MG63 (cell line): ENCODE data around the gene DYNLL2. TPM values are rescaled to one million over a fixed set of nuclear protein-coding genes. Genes with fewer than 3 reads are reported as not detected.
A peak's percentile ranks its signal among the peaks of the same experiment; 100 is the strongest.
"Not testable (repeated sequence)": the region's sequence is repeated elsewhere in the genome, so short reads cannot be mapped to it uniquely, and the experiment has no call there.

Experiments used
- DNase-seq: peaks from one replicate; pipeline ENCODE4 v3.0.0-alpha.2; 2020
- H3K27me3 ChIP-seq: fragments of 250-450 bp; sonication (Bioruptor Pico); 2 replicates; pipeline ENCODE4 v1.5.1; 2020; ENCODE audit warnings: mild to moderate bottlenecking, moderate library complexity
- H3K36me3 ChIP-seq: fragments of 250-450 bp; sonication (Bioruptor Pico); 2 replicates; pipeline ENCODE4 v1.5.1; 2020; ENCODE audit warnings: mild to moderate bottlenecking, moderate library complexity
- H3K4me3 ChIP-seq: fragments of 250-450 bp; sonication (Bioruptor Pico); 2 replicates; pipeline ENCODE4 v1.5.1; 2020; ENCODE audit warnings: mild to moderate bottlenecking, moderate library complexity
- H3K9me3 ChIP-seq: fragments of 250-450 bp; sonication (Bioruptor Pico); 2 replicates; pipeline ENCODE4 v1.5.1; 2020; ENCODE audit warnings: mild to moderate bottlenecking, moderate library complexity
- total RNA-seq: library from RNA; depleted of rRNA; stranded (reverse); fragments of >200 nt; shearing (Covaris generic); gene quantifications from 2 replicates; pipeline ENCODE4 v1.2.3, GENCODE V29; 2014; ENCODE audit warnings: low replicate concordance

DYNLL2 gene
- total RNA-seq, 1 experiment from 2014 or later, result 10.2 TPM

DNA sequence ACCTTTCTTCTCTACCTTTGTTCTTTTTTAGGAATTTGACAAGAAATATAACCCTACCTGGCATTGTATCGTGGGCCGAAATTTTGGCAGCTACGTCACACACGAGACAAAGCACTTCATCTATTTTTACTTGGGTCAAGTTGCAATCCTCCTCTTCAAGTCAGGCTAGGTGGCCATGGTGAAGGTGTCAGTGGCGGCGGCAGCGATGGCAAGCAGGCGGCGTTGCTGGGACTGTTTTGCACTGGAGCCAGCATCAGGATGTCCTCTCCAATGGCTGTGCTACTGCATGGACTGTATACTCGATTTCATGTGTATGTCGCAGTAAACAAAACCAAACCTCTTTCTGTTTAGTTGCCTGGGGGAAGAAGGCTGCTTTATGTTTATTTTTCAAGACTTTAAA is 5.9 kb downstream of the DYNLL2 start:
- H3K27me3 ChIP-seq, result no peaks in the 10 kb centered on the region
- H3K4me3 ChIP-seq, result no peak overlapping the region
- DNase-seq, result no peak
- H3K36me3 ChIP-seq, result peaks cover 88% of the 10 kb centered on the region
- H3K9me3 ChIP-seq, result no peaks in the 10 kb centered on the region

DNA sequence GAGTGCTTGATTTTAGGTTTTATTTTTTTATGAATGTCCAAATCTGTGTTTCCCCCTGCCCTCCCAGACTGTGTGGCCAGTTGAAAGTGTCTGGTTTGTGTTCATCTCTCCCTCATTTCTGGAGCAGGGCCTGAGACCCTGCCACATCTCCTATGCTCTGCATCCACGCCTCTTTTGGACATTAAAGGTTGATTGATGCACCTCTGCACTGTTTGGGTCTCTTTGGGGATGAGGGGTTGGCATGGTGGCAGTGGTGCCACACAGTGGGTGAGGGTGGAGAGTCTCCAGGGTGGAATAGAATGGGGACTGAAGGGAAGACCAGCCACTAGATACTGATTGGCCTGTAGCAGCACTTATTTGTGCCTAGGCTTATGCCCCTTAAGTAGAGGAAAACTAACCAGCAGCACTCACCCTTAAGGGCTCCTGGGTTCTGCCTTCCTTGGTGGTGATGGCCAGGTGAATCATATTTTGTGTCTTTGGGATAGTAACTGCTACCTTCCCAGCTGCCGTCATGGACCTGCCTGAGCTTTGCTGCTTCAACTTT is 7.9 kb downstream of the DYNLL2 start:
- DNase-seq, result no peak
- peaks cover 82% of the 10 kb centered on the region for H3K36me3 ChIP-seq
- H3K9me3 ChIP-seq, result no peaks in the 10 kb centered on the region
- H3K4me3 ChIP-seq, result no peak overlapping the region
- no peaks in the 10 kb centered on the region for H3K27me3 ChIP-seq

DNA sequence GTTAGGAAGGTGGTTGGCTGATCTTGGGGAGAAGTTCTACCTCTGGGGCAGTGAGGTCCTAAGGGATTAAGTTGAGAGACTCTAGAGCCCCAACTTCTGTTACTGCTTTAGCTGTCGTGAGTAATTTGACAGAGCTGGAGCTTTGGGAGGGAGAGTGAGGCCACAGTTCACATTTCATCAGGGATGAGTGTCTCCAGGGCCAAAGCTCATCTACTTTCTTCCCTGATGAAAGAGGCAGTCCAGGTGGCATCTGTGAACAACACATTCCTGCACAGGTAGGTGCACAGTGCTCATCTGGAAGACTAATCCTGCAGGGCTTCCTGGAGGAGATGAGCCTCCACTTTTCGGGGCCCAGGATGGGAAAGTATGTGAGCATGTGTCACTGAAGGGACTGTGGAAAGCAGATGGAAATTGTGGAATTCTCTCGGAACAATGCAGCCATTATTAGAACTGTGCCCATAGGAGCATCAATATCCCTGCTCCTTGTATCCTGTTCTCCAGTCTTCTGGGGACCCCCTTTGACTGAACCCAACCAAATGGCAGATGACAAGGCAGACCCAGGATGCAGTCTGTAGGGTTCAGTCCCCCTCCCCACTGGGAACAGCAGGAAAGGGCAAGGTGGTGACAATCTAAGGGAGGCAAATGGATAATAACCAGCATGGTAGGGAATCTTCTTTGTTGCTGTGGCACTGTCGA is 9.0 kb downstream of the DYNLL2 start:
- H3K36me3 ChIP-seq, result peaks cover 71% of the 10 kb centered on the region
- no peak overlapping the region for H3K4me3 ChIP-seq
- no peak for DNase-seq
- no peaks in the 10 kb centered on the region for H3K27me3 ChIP-seq
- no peaks in the 10 kb centered on the region for H3K9me3 ChIP-seq

DNA sequence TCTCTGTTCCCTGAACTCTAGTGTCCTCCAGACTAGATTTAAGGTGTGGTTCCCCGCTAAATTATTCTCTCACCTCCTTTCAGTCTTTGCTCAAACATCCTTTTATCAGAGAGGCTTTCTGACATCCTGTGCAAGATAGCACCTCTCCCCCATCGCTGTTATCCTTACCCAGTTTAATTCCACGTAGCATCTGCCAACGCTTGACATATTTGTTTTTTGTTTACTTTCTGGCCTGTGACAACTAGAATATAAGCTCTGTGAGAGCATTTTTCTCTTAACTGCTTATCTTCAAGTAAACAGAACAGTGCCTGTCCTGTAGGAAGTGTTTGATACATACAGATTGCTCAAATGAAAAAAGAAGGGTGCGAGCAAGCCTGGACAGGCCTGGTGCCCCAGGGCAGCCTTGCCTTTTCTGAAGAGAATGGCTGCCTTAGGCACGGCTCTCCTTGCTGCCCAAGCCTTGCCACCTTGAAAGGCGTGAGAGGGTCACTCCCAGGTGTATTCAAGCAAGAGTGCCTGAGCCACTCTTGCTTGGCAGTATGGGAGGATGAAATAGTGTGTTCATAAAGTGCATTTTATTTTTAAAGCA is 9.7 kb downstream of the DYNLL2 start:
- peaks cover 64% of the 10 kb centered on the region for H3K36me3 ChIP-seq

DNA sequence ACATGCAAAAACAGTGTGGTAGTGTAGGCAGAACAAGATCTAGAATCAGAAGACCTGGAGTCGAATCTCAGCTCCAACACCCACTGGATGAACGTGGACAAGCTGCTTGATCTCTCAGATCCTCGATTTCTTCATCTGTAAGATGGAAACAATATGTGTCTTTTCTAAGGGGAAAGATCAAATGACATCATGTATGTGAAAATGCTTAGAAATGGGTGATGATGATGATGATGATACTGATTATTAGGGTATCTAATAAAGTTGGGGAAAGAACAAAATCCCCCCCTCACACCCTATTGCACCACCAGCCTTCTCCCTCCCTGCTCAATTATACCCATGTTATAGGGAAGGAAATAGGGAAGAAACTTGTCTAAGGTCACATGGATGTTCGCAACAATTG is 10.9 kb downstream of the DYNLL2 start:
- no peak for DNase-seq
- peaks cover 52% of the 10 kb centered on the region for H3K36me3 ChIP-seq

More for the DNA sequence above, 9.7 kb downstream of the DYNLL2 start:
- H3K27me3 ChIP-seq, result no peaks in the 10 kb centered on the region
- no peaks in the 10 kb centered on the region for H3K9me3 ChIP-seq
- no peak overlapping the region for H3K4me3 ChIP-seq
- DNase-seq, result no peak

DNA sequence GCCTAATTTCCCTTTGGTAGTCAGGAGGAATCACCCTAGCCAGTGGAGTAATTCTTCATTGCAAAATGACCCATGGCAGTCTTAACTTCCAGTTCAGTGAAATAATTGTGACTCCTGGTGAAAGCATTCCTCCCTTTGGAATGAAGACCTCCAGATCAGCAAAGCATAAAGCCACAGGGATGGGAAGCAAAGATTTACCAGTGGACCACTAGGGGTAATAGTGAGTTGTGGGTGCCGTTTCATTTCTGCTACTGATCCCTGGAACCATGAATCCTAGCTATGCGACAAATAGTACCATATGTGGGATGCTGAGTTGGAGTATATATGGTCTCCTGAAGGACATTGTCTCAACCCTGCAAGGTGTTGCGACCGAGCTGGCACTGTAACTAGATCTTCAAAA is 13.7 kb downstream of the DYNLL2 start:
- H3K36me3 ChIP-seq, result peaks cover 25% of the 10 kb centered on the region
- H3K9me3 ChIP-seq, result no peaks in the 10 kb centered on the region
- no peak overlapping the region for H3K4me3 ChIP-seq
- no peaks in the 10 kb centered on the region for H3K27me3 ChIP-seq
- DNase-seq, result no peak

More for the DNA sequence above, 10.9 kb downstream of the DYNLL2 start:
- no peak overlapping the region for H3K4me3 ChIP-seq
- no peaks in the 10 kb centered on the region for H3K9me3 ChIP-seq
- no peaks in the 10 kb centered on the region for H3K27me3 ChIP-seq

DNA sequence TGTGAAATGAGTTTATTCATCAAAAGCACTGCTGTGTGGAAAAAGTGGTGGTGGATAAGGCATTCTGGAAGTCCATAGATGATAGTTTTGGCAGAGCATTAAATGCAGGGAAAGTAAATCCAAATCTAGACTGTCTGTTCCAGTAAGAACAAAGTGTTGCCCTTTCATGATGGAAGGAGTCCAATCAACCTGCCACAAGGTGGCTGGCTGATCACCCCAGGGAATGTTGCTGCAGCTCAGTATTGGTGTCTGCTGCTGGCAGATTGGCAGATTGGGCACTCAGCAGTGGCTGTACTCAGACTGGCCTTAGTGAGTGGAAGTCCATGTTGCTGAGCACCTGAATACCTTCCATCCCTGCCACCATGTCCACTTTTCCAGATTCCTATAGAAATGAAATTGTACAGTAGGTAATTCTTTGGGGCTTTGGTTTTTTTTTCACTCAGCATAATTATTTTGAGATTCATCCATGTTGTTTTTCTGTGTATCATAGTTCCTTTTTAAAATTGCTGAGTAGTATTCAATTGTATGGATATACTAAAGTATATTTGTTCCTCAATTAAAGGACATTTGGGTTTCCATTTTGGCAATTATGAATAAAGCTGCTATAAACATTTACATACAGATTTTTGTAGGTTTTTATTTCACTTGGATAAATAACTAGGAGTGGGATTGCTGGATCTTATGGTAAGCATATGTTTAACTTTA is 14.3 kb downstream of the DYNLL2 start:
- Histone ChIP-seq H3K9me3 (no peaks in the 10 kb centered on the region), H3K4me3 (no peak overlapping the region), H3K36me3 (peaks cover 19% of the 10 kb centered on the region), H3K27me3 (no peaks in the 10 kb centered on the region)
- no peak for DNase-seq

DNA sequence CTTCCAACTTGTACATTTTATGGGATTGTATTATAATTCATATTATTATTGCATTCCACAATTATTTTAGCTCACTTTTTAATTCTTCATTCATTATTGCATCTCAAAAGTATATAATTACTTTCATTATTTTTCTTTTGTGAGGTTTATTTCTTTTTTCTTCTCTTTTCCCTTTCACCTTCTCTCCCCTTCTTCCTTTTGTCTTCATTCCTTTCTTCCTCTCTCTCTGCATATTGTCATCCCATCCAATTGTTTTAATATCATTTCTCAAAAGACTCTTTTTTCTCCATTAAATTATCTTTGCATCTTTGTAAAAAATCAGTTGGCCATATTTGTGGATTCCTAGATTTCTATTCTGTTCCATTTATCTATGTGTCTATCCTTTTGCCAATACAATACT is 17.3 kb downstream of the DYNLL2 start:
- peaks cover under 1% of the 10 kb centered on the region for H3K36me3 ChIP-seq
- H3K27me3 ChIP-seq, result no peaks in the 10 kb centered on the region
- no peak overlapping the region for H3K4me3 ChIP-seq

DNA sequence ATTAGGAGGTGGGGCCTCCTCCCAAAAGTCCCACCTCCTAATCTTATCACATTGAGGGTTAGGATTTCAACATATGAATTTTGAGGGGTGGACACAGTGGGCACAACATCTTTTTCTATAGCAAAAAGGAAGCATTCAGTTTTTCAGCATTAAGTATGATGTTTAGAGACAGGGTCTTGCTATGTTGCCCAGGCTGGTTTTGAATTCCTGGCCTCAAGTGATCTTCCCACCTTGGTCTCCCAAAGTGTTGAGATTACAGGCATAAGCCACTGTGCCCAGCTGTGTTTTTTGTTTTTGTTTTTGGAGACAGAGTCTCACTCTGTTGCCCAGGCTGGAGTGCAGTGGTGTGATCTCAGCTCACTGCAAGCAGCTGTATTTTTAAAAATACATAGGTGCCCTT is 18.7 kb downstream of the DYNLL2 start:
- H3K27me3 ChIP-seq, DNase-seq, H3K9me3 ChIP-seq, H3K36me3 ChIP-seq, H3K4me3 ChIP-seq: not testable (repeated sequence)

More for the DNA sequence above, 17.3 kb downstream of the DYNLL2 start:
- no peaks in the 10 kb centered on the region for H3K9me3 ChIP-seq
- DNase-seq, result no peak

DNA sequence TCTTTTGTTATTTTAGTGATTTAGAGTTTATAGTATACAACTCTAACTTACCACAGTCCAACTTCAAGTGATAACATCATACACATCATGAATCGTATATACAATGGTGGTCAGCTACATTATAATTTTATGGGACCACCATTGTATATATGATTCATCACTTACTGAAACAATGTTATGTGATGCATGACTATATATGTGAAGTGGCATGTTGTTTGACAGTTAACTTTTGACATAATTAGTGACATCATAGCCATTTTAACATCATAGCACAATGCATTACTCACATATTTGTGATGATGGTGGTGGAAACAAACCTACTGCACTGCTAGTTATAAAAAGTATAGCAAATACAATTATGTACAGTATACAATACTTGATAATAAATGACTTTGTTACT is 21.9 kb downstream of the DYNLL2 start:
- Histone ChIP-seq H3K27me3 (no peaks in the 10 kb centered on the region), H3K4me3 (no peak overlapping the region), H3K36me3 (no peaks in the 10 kb centered on the region), H3K9me3 (peaks cover 8% of the 10 kb centered on the region)
- no peak for DNase-seq

DNA sequence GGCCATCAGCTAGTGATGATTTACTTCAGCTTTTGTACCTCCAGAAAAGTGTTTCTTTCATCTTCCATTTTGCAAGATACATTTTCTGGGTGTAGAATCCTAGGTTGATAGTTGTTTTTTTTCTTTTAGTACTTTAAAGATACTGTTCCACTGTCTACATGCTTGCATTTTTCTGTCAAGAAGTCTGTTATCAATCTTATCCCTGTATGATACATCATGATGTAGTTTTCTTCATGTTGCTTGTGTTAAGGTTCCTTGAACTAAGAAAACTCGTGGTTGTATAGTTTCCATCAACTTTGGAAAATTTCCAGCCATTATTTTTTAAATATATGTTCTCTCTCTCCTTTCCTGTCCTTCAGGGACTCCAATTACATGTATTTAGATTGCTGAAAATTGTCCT is 24.1 kb downstream of the DYNLL2 start:
- Histone ChIP-seq H3K36me3 (no peaks in the 10 kb centered on the region), H3K27me3 (no peaks in the 10 kb centered on the region), H3K9me3 (peaks cover 8% of the 10 kb centered on the region), H3K4me3 (no peak overlapping the region)
- no peak for DNase-seq

DNA sequence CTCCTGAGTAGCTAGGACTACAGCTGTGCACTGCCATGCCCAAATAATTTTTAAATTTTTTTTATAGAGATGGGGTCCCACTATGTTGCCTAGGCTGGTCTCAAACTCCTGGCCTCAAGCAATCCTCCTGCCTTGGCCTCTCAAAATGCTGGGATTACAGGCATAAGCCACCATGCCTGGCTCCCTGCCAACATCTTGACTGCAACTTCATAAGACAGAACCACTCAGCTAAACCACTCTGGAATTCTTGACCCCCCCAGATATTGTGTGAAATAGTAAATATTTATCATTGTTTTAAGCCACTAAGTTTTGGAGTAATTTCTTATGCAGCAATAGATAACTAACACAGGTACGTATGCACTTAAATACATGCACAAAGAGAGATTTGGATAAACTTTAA is 26.0 kb downstream of the DYNLL2 start:
- no peak overlapping the region for H3K4me3 ChIP-seq
- H3K9me3 ChIP-seq, result peaks cover 8% of the 10 kb centered on the region
- H3K27me3 ChIP-seq, result no peaks in the 10 kb centered on the region
- H3K36me3 ChIP-seq, result no peaks in the 10 kb centered on the region
- no peak for DNase-seq

DNA sequence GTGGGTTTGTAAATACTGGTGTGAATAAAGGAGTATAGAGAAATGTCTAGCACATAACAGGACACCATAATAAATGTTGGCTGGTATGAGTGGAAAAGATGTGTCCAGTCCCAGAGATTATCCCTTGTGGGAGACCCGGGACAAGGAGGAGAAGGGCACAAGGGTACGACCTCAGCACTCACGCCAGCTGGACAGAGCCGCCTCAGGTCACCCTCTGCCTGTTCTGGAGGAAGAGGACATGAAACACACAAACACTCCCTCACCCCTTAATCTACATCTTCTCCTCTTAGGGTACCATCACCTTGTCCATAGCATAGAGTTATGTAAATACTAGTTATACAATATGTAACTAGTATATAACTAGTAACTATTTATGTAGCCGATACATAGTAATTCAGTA is 26.8 kb downstream of the DYNLL2 start:
- H3K9me3 ChIP-seq, result peaks cover 8% of the 10 kb centered on the region
- H3K4me3 ChIP-seq, result no peak overlapping the region
- H3K36me3 ChIP-seq, result no peaks in the 10 kb centered on the region
- no peak for DNase-seq
- H3K27me3 ChIP-seq, result no peaks in the 10 kb centered on the region

DNA sequence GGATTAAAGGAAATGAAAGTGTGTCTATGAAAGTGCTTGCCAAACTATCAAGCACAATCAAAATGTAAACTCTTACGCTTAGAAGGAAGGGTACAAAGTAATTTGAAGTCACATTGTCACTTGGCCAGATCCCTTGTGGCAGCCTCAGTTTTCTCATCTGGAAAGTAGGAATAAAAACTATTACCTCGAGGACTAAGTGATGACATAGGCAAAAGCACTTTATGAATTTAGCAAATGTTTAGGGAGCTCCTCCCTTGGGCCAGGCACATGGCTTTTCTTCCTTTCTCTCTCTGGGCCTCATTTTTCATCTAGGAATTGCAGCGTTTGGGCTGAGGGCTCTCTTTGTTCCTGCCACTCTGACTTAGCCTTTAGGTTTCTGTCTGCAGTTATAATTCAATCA is 28.5 kb downstream of the DYNLL2 start:
- H3K27me3 ChIP-seq, result no peaks in the 10 kb centered on the region
- no peaks in the 10 kb centered on the region for H3K36me3 ChIP-seq
- DNase-seq, result no peak
- no peak overlapping the region for H3K4me3 ChIP-seq
- peaks cover 8% of the 10 kb centered on the region for H3K9me3 ChIP-seq

DNA sequence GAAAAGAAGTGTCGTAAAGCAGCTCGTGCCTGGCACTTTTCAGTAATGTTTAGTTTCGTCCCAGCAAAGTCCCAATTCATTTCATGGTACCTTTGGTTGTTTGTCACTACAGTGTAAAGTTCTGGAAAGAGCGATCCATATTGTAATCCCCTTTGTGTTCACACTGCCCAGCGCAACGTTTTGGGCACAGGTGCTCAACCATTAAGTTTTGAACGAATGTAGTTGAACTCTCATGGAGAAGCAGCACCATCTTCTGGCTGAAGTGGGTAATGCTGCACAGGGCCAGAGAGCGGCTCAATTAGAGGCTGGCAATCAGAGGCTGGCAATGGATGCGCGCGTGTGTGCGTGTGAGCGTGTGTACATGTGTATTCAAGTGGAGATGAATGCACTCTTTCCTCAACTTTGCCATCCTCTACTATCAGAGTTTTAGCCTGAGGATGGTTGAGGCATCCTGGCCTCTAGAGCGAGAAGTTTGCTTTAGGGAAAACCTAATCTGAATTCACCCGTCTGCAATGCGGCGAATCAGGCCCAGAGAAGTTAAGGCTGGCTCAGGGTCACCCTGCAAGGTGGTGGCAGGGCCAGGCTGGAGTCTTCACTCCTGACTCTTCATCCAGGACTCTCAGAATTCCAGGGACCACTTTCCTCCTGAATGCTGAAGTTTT is 29.9 kb downstream of the DYNLL2 start:
- H3K9me3 ChIP-seq, result no peaks in the 10 kb centered on the region
- no peaks in the 10 kb centered on the region; the same call in 1 of the 2 replicates for H3K27me3 ChIP-seq
- H3K4me3 ChIP-seq, result no peak overlapping the region
- H3K36me3 ChIP-seq, result no peaks in the 10 kb centered on the region
- DNase-seq, result peak; percentile 59

DNA sequence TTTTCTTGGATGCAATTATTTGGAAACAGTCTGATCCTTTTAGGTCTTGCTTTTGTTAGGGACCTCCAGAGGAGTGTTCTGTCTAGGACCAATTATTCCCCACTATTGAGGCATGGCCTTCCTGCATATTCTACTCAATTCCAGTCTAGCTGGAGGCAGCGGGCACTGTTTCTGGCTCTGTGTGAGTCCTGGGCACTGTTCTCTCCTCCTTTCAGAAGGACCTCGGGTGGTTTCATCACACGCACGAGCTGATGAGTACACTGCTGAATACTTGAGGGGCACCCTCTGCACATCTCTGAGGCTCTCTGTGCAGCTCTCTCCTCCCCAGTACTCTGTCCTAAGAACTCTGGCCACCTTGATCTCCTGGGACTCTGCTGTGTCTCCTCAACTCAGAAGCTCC is 30.7 kb downstream of the DYNLL2 start:
- Histone ChIP-seq H3K36me3 (no peaks in the 10 kb centered on the region), H3K27me3 (peaks cover under 1% of the 10 kb centered on the region), H3K4me3 (no peak overlapping the region), H3K9me3 (no peaks in the 10 kb centered on the region)
- DNase-seq, result no peak

DNA sequence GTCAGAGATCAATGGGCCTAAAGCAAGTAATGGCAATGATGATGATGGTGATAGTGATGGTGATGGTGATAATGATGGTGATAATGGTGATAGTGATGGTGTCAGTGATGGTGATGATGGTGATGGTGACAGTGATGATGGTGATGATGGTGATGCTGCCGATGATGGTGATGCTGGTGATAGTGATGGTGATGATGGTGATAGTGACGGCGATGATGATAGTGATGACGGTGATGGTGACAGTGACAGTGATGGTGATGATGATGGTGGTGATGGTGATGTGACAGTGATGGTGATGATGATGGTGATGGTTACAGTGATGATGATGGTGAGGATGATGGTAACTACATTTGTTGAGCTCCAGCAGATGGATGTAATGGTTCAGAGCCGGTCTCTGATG is 34.2 kb downstream of the DYNLL2 start:
- Histone ChIP-seq H3K4me3 (no peak overlapping the region), H3K9me3 (no peaks in the 10 kb centered on the region), H3K27me3 (peaks cover 2% of the 10 kb centered on the region), H3K36me3 (no peaks in the 10 kb centered on the region)
- no peak for DNase-seq
